SK-N-SH treated with all-trans-retinoic acid at 6 μM for 48 hours (cell line): ENCODE data around the gene ZNF280C.

Experiments
- ATAC-seq: fragments of 200-7000 bp; cut with Tn5 transposase; 3 replicates; pipeline ENCODE4 v1.9.1; 2020; ENCODE audit warnings: mild to moderate bottlenecking, moderate library complexity
- ARNTL ChIP-seq: fragments of 450-650 bp; formaldehyde crosslinking; IDR thresholded peaks from 2 replicates; pipeline ENCODE4 v1.5.0; 2020; ENCODE audit warnings: low read depth, mild to moderate bottlenecking, moderate library complexity, borderline replicate concordance
- BACH2 ChIP-seq: fragments of 250-450 bp; sonication (Bioruptor Pico); IDR thresholded peaks from 2 replicates; pipeline ENCODE4 v1.9.0; 2021; ENCODE audit warnings: mild to moderate bottlenecking, borderline replicate concordance
- CREB5 ChIP-seq: fragments of 250-450 bp; sonication (Bioruptor Pico); IDR thresholded peaks from 2 replicates; pipeline ENCODE4 v1.5.1; 2020; ENCODE audit warnings: low read depth, mild to moderate bottlenecking, moderate library complexity
- CSDC2 ChIP-seq: fragments of 250-450 bp; sonication (Bioruptor Pico); IDR thresholded peaks from 2 replicates; pipeline ENCODE4 v1.5.0; 2020; ENCODE audit warnings: mild to moderate bottlenecking, moderate library complexity
- ESRRG ChIP-seq: fragments of 250-450 bp; sonication (Bioruptor Pico); IDR thresholded peaks from 2 replicates; pipeline ENCODE4 v1.6.1; 2021; ENCODE audit warnings: mild to moderate bottlenecking
- GLIS3 ChIP-seq: fragments of 250-450 bp; sonication (Bioruptor Pico); IDR thresholded peaks from 2 replicates; pipeline ENCODE4 v1.5.0; 2020; ENCODE audit warnings: mild to moderate bottlenecking, moderate library complexity
- OSR1 ChIP-seq: fragments of 250-450 bp; sonication (Bioruptor Pico); IDR thresholded peaks from 2 replicates; pipeline ENCODE4 v1.8.0; 2022; ENCODE audit warnings: moderate library complexity, mild to moderate bottlenecking, inconsistent platforms
- PATZ1 ChIP-seq: fragments of 250-450 bp; sonication (Bioruptor Pico); IDR thresholded peaks from 2 replicates; pipeline ENCODE4 v1.8.0; 2020; ENCODE audit warnings: mild to moderate bottlenecking, moderate library complexity, borderline replicate concordance
- PPARA ChIP-seq: fragments of 250-450 bp; sonication (Bioruptor Pico); IDR thresholded peaks from 2 replicates; pipeline ENCODE4 v1.5.0; 2020; ENCODE audit warnings: mild to moderate bottlenecking, borderline replicate concordance
- SNAI2 ChIP-seq: fragments of 250-450 bp; sonication (Bioruptor Pico); IDR thresholded peaks from 2 replicates; pipeline ENCODE4 v1.5.0; 2020; ENCODE audit warnings: mild to moderate bottlenecking, moderate library complexity
- TCF4 ChIP-seq: fragments of 250-450 bp; sonication (Bioruptor Pico); IDR thresholded peaks from 2 replicates; pipeline ENCODE4 v1.8.0; 2021; ENCODE audit warnings: mild to moderate bottlenecking, moderate library complexity, borderline replicate concordance
- TOX ChIP-seq: fragments of 250-450 bp; sonication (Bioruptor Pico); IDR thresholded peaks from 2 replicates; pipeline ENCODE4 v1.8.0; 2021; ENCODE audit warnings: mild to moderate bottlenecking, moderate library complexity, borderline replicate concordance
- TSHZ2 ChIP-seq: fragments of 250-450 bp; sonication (Bioruptor Pico); IDR thresholded peaks from 2 replicates; pipeline ENCODE4 v1.5.0; 2020; ENCODE audit warnings: mild to moderate bottlenecking, moderate library complexity
- ZC3H10 ChIP-seq: fragments of 250-450 bp; sonication (Bioruptor Pico); IDR thresholded peaks from 2 replicates; pipeline ENCODE4 v1.5.1; 2021; ENCODE audit warnings: mild to moderate bottlenecking, moderate library complexity
- ZFP3 ChIP-seq: fragments of 250-450 bp; sonication (Bioruptor Pico); IDR thresholded peaks from 2 replicates; pipeline ENCODE4 v1.5.0; 2020; ENCODE audit warnings: mild to moderate bottlenecking, moderate library complexity
- ZFP30 ChIP-seq: fragments of 450-650 bp; formaldehyde crosslinking; IDR thresholded peaks from 2 replicates; pipeline ENCODE4 v1.5.0; 2022; ENCODE audit warnings: mild to moderate bottlenecking, moderate library complexity
- ZNF565 ChIP-seq: fragments of 450-650 bp; formaldehyde crosslinking; conservative IDR thresholded peaks from 2 replicates; pipeline ENCODE4 v1.5.0; 2020; ENCODE audit warnings: low read depth, mild to moderate bottlenecking, moderate library complexity
- ZNF8 ChIP-seq: fragments of 450-650 bp; formaldehyde crosslinking; IDR thresholded peaks from 2 replicates; pipeline ENCODE4 v1.5.0; 2020; ENCODE audit warnings: mild to moderate bottlenecking, moderate library complexity
- TF ChIP-seq, protein P1 (sequence below): fragments of 250-450 bp; sonication (Bioruptor Pico); IDR thresholded peaks from 2 replicates; pipeline ENCODE4 v1.8.0; 2021; ENCODE audit warnings: low read depth, mild to moderate bottlenecking, moderate library complexity, borderline replicate concordance
- TF ChIP-seq, protein P2 (sequence below): fragments of 250-450 bp; sonication (Bioruptor Pico); IDR thresholded peaks from 2 replicates; pipeline ENCODE4 v1.5.1; 2021; ENCODE audit warnings: mild to moderate bottlenecking, moderate library complexity

Gene ZNF280C

GRCh38 chrX:130216320-130216719 is 52.4 kb downstream of the ZNF280C start (continued):
- no peak for TF ChIP-seq PATZ1
- no peak for TF ChIP-seq ZFP3 (CRISPR knock-in tag)
- TF ChIP-seq OSR1 = no peak
- no peak for TF ChIP-seq SNAI2 (CRISPR knock-in tag)
- no peak for TF ChIP-seq PPARA (CRISPR knock-in tag)
- TF ChIP-seq, all 23 proteins: peak for 0

- ATAC-seq = no peak
- no peak for TF ChIP-seq TOX (CRISPR knock-in tag)
- TF ChIP-seq ESRRG (CRISPR knock-in tag) = no peak
- TF ChIP-seq, protein P1, sequence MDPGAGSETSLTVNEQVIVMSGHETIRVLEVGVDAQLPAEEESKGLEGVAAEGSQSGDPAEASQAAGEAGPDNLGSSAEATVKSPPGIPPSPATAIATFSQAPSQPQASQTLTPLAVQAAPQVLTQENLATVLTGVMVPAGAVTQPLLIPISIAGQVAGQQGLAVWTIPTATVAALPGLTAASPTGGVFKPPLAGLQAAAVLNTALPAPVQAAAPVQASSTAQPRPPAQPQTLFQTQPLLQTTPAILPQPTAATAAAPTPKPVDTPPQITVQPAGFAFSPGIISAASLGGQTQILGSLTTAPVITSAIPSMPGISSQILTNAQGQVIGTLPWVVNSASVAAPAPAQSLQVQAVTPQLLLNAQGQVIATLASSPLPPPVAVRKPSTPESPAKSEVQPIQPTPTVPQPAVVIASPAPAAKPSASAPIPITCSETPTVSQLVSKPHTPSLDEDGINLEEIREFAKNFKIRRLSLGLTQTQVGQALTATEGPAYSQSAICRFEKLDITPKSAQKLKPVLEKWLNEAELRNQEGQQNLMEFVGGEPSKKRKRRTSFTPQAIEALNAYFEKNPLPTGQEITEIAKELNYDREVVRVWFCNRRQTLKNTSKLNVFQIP (CRISPR knock-in tag) = no peak
- TF ChIP-seq, protein P2, sequence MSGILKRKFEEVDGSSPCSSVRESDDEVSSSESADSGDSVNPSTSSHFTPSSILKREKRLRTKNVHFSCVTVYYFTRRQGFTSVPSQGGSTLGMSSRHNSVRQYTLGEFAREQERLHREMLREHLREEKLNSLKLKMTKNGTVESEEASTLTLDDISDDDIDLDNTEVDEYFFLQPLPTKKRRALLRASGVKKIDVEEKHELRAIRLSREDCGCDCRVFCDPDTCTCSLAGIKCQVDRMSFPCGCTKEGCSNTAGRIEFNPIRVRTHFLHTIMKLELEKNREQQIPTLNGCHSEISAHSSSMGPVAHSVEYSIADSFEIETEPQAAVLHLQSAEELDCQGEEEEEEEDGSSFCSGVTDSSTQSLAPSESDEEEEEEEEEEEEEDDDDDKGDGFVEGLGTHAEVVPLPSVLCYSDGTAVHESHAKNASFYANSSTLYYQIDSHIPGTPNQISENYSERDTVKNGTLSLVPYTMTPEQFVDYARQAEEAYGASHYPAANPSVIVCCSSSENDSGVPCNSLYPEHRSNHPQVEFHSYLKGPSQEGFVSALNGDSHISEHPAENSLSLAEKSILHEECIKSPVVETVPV = no peak
- TF ChIP-seq CSDC2 (CRISPR knock-in tag) = no peak
- TF ChIP-seq ZFP3 (CRISPR knock-in tag) = no peak
- TF ChIP-seq ARNTL (CRISPR knock-in tag) = no peak
- TF ChIP-seq GLIS3 = no peak
- no peak for TF ChIP-seq ZNF8 (CRISPR knock-in tag)
- no peak for TF ChIP-seq CREB5 (CRISPR knock-in tag)
Observed at GRCh38 chrX:130213376-130213775, 55.3 kb downstream of the ZNF280C start.

DNA sequence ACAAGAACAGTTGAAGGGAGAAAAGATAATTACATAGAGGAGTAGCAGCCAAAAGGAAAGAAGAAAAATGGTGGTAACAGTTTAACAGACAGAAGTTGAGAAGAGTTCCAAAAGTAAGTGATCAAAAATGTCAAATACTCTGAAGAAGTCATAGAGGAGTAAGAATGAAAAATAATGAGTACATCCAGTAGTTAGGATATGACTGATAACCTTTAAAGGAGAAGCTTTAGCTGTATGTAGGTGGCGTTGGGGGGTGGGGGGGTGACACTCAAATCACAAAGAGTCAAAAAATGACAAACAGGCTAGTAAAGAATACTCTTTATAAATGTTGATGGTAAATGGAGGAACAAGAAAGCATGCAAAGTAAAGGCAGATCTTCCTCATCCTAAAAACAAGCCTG is 56.3 kb downstream of the ZNF280C start:
- no peak for ATAC-seq
- no peak for TF ChIP-seq ZNF565
- TF ChIP-seq TOX (CRISPR knock-in tag) = no peak
- no peak for TF ChIP-seq ZFP3 (CRISPR knock-in tag)
- no peak for TF ChIP-seq ZC3H10 (CRISPR knock-in tag)
- TF ChIP-seq, protein P2 = no peak
- TF ChIP-seq TSHZ2 (CRISPR knock-in tag) = no peak
- TF ChIP-seq ARNTL (CRISPR knock-in tag) = no peak
- no peak for TF ChIP-seq PPARA (CRISPR knock-in tag)
- TF ChIP-seq SNAI2 (CRISPR knock-in tag) = no peak
- TF ChIP-seq GLIS3 = no peak
- TF ChIP-seq CSDC2 (CRISPR knock-in tag) = no peak
- TF ChIP-seq, protein P1 (CRISPR knock-in tag) = no peak
- TF ChIP-seq TCF4 (CRISPR knock-in tag) = no peak
- TF ChIP-seq ZFP30 = no peak
- TF ChIP-seq BACH2 (CRISPR knock-in tag) = no peak
- TF ChIP-seq PATZ1 = no peak
- TF ChIP-seq ESRRG (CRISPR knock-in tag) = no peak
- TF ChIP-seq OSR1 = no peak
